HepG2 (cell line): ENCODE results near the gene C19orf47.

Source experiments
- ARNT2 ChIP-seq: sonication (generic); formaldehyde crosslinking; IDR thresholded peaks from 2 replicates; pipeline ENCODE4 v1.8.0; 2022; ENCODE audit warnings: mild to moderate bottlenecking, low read depth, missing genetic modification reagents, moderate library complexity
- EP300 ChIP-seq, 3 experiments: sonication (generic) in 1 of 3; formaldehyde crosslinking in 1 of 3; IDR thresholded peaks; 2 replicates each; pipeline versions ENCODE4 v1.5.1 to v1.6.1; 2011 to 2020; ENCODE audit warnings: low read depth in 2 of 3, low read length in 2 of 3, borderline replicate concordance in 1 of 3, improper control_type of control experiment in 1 of 3, mild to moderate bottlenecking in 1 of 3, missing genetic modification reagents in 1 of 3, moderate library complexity in 1 of 3
- HNRNPLL ChIP-seq: fragments of 200-400 bp; formaldehyde crosslinking; IDR thresholded peaks from 2 replicates; pipeline ENCODE4 v1.6.1; 2017; ENCODE audit warnings: mild to moderate bottlenecking, low read depth, low read length; ENCODE audit not compliant: poor library complexity, severe bottlenecking
- MYNN ChIP-seq: sonication (generic); formaldehyde crosslinking; IDR thresholded peaks from 2 replicates; pipeline ENCODE4 v1.4.0; 2020; ENCODE audit warnings: mild to moderate bottlenecking, low read depth, missing genetic modification reagents
- MZF1 ChIP-seq: sonication (generic); formaldehyde crosslinking; IDR thresholded peaks from 2 replicates; pipeline ENCODE4 v1.8.1; 2023; ENCODE audit warnings: mild to moderate bottlenecking, missing genetic modification reagents, borderline replicate concordance
- ZNF703 ChIP-seq: sonication (generic); formaldehyde crosslinking; IDR thresholded peaks from 2 replicates; pipeline ENCODE4 v1.5.1; 2020; ENCODE audit warnings: missing genetic modification reagents, mild to moderate bottlenecking, moderate library complexity, borderline replicate concordance
- TF ChIP-seq, protein P1 (sequence below): sonication (generic); formaldehyde crosslinking; IDR thresholded peaks from 2 replicates; pipeline ENCODE4 v1.5.0; 2020; ENCODE audit warnings: missing genetic modification reagents
- TF ChIP-seq, protein P2 (sequence below): sonication (generic); formaldehyde crosslinking; IDR thresholded peaks from 2 replicates; pipeline ENCODE4 v1.5.0; 2020; ENCODE audit warnings: mild to moderate bottlenecking, missing genetic modification reagents, moderate library complexity
- TF ChIP-seq, protein P3 (sequence below): sonication (generic); formaldehyde crosslinking; IDR thresholded peaks from 2 replicates; pipeline ENCODE4 v1.8.1; 2023; ENCODE audit warnings: mild to moderate bottlenecking, missing genetic modification reagents, borderline replicate concordance
- TF ChIP-seq, protein P4 (sequence below): IDR thresholded peaks from 2 replicates; pipeline ENCODE4 v1.6.1; 2012; ENCODE audit warnings: low read length, improper control_type of control experiment

DNA sequence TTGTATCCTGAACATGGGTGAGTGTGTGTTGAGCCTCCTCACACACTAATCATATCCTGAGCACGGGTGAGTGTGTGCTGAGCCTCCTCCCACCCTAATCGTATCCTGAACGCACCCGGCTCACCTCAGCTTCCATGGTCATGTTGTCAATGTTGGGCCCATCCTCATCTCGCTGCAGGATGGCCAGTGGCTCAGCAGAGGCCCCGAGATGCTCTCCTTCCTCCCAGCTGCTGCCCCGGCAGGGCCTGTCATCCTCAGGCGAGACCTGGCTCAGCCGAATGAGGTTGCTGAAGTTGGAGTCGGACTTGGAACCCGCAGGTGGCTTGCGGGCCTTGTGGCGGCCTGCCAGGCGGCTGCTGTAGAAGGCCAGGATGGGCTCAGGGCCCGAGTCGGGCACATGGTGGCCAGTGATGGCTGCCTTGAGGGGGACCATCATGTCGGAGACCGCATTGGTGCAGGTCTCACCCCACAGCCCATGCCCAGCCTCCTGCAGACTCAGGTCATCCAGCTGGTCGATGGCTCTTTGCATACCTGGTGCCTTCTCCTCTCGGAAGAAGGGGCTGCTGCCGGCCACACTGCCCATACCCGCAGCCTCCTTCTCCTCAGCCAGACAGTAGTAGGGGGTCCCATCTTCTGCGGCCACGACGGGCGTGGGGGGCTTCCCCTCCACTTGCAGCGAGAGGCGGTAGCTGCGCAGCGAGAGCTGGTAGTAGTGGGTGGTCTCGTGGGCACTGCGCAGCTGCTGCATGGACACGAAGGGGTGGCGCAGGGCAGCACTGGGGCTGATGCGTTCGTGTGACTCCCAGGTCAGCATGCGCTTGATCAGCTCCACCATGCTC is 32.2 kb upstream of the C19orf47 start:
- TF ChIP-seq, protein P1, sequence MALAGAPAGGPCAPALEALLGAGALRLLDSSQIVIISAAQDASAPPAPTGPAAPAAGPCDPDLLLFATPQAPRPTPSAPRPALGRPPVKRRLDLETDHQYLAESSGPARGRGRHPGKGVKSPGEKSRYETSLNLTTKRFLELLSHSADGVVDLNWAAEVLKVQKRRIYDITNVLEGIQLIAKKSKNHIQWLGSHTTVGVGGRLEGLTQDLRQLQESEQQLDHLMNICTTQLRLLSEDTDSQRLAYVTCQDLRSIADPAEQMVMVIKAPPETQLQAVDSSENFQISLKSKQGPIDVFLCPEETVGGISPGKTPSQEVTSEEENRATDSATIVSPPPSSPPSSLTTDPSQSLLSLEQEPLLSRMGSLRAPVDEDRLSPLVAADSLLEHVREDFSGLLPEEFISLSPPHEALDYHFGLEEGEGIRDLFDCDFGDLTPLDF (CRISPR knock-in tag) = no peak
- TF ChIP-seq ARNT2 (CRISPR knock-in tag) (no peak), ZNF703 (CRISPR knock-in tag) (no peak), EP300 (IDR thresholded peaks at IDR 0.05; ENCODE audit: low read depth in 2 of 2, low read length in 2 of 2) (no peak), EP300 (CRISPR knock-in tag; IDR thresholded peaks at IDR 0.05; ENCODE audit: borderline replicate concordance) (no peak), HNRNPLL (no peak), MZF1 (no peak), MYNN (CRISPR knock-in tag) (no peak)
- TF ChIP-seq, protein P2, sequence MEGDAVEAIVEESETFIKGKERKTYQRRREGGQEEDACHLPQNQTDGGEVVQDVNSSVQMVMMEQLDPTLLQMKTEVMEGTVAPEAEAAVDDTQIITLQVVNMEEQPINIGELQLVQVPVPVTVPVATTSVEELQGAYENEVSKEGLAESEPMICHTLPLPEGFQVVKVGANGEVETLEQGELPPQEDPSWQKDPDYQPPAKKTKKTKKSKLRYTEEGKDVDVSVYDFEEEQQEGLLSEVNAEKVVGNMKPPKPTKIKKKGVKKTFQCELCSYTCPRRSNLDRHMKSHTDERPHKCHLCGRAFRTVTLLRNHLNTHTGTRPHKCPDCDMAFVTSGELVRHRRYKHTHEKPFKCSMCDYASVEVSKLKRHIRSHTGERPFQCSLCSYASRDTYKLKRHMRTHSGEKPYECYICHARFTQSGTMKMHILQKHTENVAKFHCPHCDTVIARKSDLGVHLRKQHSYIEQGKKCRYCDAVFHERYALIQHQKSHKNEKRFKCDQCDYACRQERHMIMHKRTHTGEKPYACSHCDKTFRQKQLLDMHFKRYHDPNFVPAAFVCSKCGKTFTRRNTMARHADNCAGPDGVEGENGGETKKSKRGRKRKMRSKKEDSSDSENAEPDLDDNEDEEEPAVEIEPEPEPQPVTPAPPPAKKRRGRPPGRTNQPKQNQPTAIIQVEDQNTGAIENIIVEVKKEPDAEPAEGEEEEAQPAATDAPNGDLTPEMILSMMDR (CRISPR knock-in tag) = no peak
- TF ChIP-seq, protein P3, sequence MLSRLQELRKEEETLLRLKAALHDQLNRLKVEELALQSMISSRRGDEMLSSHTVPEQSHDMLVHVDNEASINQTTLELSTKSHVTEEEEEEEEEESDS (CRISPR knock-in tag) = no peak
- TF ChIP-seq, protein P4, sequence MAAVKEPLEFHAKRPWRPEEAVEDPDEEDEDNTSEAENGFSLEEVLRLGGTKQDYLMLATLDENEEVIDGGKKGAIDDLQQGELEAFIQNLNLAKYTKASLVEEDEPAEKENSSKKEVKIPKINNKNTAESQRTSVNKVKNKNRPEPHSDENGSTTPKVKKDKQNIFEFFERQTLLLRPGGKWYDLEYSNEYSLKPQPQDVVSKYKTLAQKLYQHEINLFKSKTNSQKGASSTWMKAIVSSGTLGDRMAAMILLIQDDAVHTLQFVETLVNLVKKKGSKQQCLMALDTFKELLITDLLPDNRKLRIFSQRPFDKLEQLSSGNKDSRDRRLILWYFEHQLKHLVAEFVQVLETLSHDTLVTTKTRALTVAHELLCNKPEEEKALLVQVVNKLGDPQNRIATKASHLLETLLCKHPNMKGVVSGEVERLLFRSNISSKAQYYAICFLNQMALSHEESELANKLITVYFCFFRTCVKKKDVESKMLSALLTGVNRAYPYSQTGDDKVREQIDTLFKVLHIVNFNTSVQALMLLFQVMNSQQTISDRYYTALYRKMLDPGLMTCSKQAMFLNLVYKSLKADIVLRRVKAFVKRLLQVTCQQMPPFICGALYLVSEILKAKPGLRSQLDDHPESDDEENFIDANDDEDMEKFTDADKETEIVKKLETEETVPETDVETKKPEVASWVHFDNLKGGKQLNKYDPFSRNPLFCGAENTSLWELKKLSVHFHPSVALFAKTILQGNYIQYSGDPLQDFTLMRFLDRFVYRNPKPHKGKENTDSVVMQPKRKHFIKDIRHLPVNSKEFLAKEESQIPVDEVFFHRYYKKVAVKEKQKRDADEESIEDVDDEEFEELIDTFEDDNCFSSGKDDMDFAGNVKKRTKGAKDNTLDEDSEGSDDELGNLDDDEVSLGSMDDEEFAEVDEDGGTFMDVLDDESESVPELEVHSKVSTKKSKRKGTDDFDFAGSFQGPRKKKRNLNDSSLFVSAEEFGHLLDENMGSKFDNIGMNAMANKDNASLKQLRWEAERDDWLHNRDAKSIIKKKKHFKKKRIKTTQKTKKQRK = no peak
